ENCODE data around the gene YBEY. TPM values are rescaled to one million over a fixed set of nuclear protein-coding genes. Genes with fewer than 3 reads are reported as not detected.
"Not testable (repeated sequence)": the region's sequence is repeated elsewhere in the genome, so short reads cannot be mapped to it uniquely, and the experiment has no call there.

YBEY gene
- total RNA-seq, 1 experiment from 2014 or later: 18.4 TPM

GRCh38 chr21:46299167-46299566, 13.0 kb downstream of the YBEY start:
- peaks cover 14% of the 10 kb centered on the region for H3K4me1 ChIP-seq (replicated peaks)
- no peaks in the 10 kb centered on the region for H3K9me3 ChIP-seq (replicated peaks)
- H3K4me3 ChIP-seq: no peak overlapping the region
- H3K36me3 ChIP-seq: peaks cover 44% of the 10 kb centered on the region
- H3K27ac ChIP-seq: no peak overlapping the region
- no peaks in the 10 kb centered on the region for H3K27me3 ChIP-seq (replicated peaks)
- no peak for DNase-seq (ENCODE audit: low read depth in 1 of 2, low spot score in 2 of 2)

- no peak for DNase-seq (ENCODE audit: low read depth in 1 of 2, low spot score in 2 of 2)
- Histone ChIP-seq H3K27ac (no peak overlapping the region), H3K9me3 (replicated peaks) (no peaks in the 10 kb centered on the region), H3K4me3 (no peak overlapping the region), H3K27me3 (replicated peaks) (no peaks in the 10 kb centered on the region), H3K4me1 (replicated peaks) (no peaks in the 10 kb centered on the region), H3K36me3 (peaks cover 66% of the 10 kb centered on the region)
Measured at GRCh38 chr21:46301759-46302158, 15.6 kb downstream of the YBEY start.

DNA sequence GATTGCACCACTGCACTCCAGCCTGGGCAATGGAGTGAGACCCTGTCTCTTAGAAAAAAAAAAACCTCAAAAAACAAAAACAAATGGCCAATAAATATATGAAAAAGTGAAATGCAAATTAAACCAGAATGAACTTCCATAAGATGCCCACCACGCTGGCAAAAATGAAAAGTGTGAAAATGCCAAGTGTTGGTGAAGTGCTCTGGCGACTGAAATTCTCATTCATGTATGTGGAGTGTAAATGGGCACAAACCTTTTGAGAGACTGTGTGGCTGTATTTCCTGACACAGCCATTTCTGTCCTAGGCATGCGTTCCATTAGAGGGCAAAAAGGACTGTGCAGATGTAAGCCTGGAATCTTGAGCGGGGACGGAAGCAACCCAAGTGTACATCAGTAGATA, 18.3 kb downstream of the YBEY start:
- H3K4me1 ChIP-seq (replicated peaks): no peaks in the 10 kb centered on the region
- no peak for DNase-seq (ENCODE audit: low read depth in 1 of 2, low spot score in 2 of 2)
- no peak overlapping the region for H3K4me3 ChIP-seq
- H3K9me3 ChIP-seq (replicated peaks): no peaks in the 10 kb centered on the region
- H3K27me3 ChIP-seq (replicated peaks): no peaks in the 10 kb centered on the region
- H3K27ac ChIP-seq: no peak overlapping the region
- H3K36me3 ChIP-seq: peaks cover 83% of the 10 kb centered on the region

DNA sequence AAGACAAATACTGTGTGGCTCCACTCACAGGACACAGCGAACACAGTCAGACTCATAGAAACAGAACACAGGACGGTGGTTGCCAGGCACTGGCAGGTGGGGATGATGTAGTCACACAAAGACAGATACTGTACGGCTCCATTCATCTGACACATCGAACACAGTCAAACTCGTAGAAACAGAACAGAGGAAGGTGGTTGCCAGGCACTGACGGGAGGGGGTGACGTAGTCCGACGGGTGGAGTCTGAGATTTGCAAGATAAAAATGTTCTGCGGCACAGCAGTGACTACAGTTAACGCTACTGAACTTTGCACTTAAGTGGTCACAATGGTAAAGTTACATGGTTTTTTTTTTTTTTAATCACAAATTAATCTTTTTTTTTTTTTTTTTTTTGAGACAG, 18.8 kb downstream of the YBEY start:
- no peak overlapping the region for H3K27ac ChIP-seq
- H3K36me3 ChIP-seq: peaks cover 83% of the 10 kb centered on the region
- no peak for DNase-seq (ENCODE audit: low read depth in 1 of 2, low spot score in 2 of 2)
- no peaks in the 10 kb centered on the region for H3K27me3 ChIP-seq (replicated peaks)
- H3K9me3 ChIP-seq (replicated peaks): no peaks in the 10 kb centered on the region
- H3K4me3 ChIP-seq: no peak overlapping the region
- H3K4me1 ChIP-seq (replicated peaks): no peaks in the 10 kb centered on the region

- H3K4me1 ChIP-seq (replicated peaks): no peaks in the 10 kb centered on the region
- no peaks in the 10 kb centered on the region for H3K27me3 ChIP-seq (replicated peaks)
- no peak for DNase-seq (ENCODE audit: low read depth in 1 of 2, low spot score in 2 of 2)
- H3K4me3 ChIP-seq: no peak overlapping the region
- no peak overlapping the region for H3K27ac ChIP-seq
- peaks cover 81% of the 10 kb centered on the region for H3K36me3 ChIP-seq
- no peaks in the 10 kb centered on the region for H3K9me3 ChIP-seq (replicated peaks)
Measured at GRCh38 chr21:46307625-46308024, 21.5 kb downstream of the YBEY start.

DNA sequence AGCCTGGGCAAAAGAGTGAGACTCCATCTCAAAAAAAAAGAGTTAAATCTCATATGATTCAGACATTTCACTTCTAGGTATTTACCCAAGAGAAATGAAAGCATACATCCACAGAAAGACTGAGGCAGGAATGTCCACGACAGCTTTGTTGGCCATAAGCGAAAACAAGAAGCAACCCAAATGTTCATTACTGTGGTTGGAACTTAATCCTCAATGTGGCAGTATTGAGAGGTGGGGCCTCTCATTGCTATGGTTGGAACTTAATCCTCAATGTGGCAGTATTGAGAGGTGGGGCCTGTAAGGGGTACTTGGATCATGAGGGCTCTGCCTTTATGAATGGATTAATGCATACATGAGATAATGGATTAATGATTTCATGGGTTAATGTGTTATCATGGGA, 22.3 kb downstream of the YBEY start:
- no peaks in the 10 kb centered on the region for H3K4me1 ChIP-seq (replicated peaks)
- H3K36me3 ChIP-seq: peaks cover 83% of the 10 kb centered on the region
- DNase-seq (ENCODE audit: low read depth in 1 of 2, low spot score in 2 of 2): no peak
- no peak overlapping the region for H3K27ac ChIP-seq
- H3K27me3 ChIP-seq (replicated peaks): no peaks in the 10 kb centered on the region
- H3K4me3 ChIP-seq: no peak overlapping the region
- no peaks in the 10 kb centered on the region for H3K9me3 ChIP-seq (replicated peaks)

DNA sequence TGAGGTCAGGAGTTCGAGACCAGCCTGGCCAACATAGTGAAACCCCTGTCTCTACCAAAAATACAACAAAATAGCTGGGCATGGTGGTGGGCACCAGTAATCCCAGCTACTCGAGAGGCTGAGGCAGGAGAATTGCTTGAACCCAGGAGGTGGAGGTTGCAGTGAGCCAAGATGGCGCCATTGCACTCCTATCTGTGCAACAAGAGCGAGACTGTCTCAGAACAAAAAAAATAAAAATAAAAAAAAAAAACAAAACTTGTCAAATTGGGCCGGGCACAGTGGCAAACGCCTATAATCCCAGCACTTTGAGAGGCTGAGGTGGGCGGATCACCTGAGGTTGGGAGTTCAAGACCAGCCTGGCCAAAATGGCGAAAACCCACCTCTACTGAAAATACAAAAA, 24.1 kb downstream of the YBEY start:
- H3K27ac ChIP-seq; H3K4me1 ChIP-seq (replicated peaks); DNase-seq (ENCODE audit: low read depth in 1 of 2, low spot score in 2 of 2); H3K9me3 ChIP-seq (replicated peaks); H3K27me3 ChIP-seq (replicated peaks); H3K4me3 ChIP-seq: not testable (repeated sequence)
- peaks cover 87% of the 10 kb centered on the region for H3K36me3 ChIP-seq

DNA sequence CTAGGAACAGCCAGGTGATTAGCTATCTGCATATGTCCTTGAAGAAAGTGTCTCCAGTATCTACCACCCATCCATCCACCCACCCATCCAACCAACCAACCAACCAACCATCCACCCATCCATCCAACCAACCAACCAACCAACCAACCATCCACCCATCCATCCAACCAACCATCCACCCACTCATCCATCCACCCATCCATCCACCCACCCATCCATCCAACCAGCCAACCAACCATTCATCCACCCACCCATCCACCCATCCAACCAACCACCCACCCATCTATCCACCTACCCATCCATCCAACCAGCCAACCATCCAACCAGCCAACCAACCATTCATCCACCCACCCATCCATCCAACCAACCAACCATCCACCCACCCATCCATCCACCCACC, 25.4 kb downstream of the YBEY start:
- H3K36me3 ChIP-seq: peaks cover 87% of the 10 kb centered on the region
- DNase-seq (ENCODE audit: low read depth in 1 of 2, low spot score in 2 of 2): no peak
- no peaks in the 10 kb centered on the region for H3K9me3 ChIP-seq (replicated peaks)
- no peak overlapping the region for H3K4me3 ChIP-seq
- H3K27me3 ChIP-seq (replicated peaks): no peaks in the 10 kb centered on the region
- H3K4me1 ChIP-seq (replicated peaks): no peaks in the 10 kb centered on the region
- H3K27ac ChIP-seq: no peak overlapping the region

- Histone ChIP-seq H3K4me1 (replicated peaks) (no peaks in the 10 kb centered on the region), H3K27ac (no peak overlapping the region), H3K9me3 (replicated peaks) (no peaks in the 10 kb centered on the region), H3K4me3 (no peak overlapping the region), H3K27me3 (replicated peaks) (no peaks in the 10 kb centered on the region), H3K36me3 (peaks cover 87% of the 10 kb centered on the region)
- DNase-seq (ENCODE audit: low read depth in 1 of 2, low spot score in 2 of 2): no peak
Measured at GRCh38 chr21:46312949-46313348, 26.8 kb downstream of the YBEY start.

- H3K4me3 ChIP-seq: no peak overlapping the region
- no peak overlapping the region for H3K27ac ChIP-seq
- H3K4me1 ChIP-seq (replicated peaks): no peaks in the 10 kb centered on the region
- peaks cover 87% of the 10 kb centered on the region for H3K36me3 ChIP-seq
- H3K27me3 ChIP-seq (replicated peaks): no peaks in the 10 kb centered on the region
- no peak for DNase-seq (ENCODE audit: low read depth in 1 of 2, low spot score in 2 of 2)
- H3K9me3 ChIP-seq (replicated peaks): no peaks in the 10 kb centered on the region
Measured at GRCh38 chr21:46314441-46315020, 28.4 kb downstream of the YBEY start.

DNA sequence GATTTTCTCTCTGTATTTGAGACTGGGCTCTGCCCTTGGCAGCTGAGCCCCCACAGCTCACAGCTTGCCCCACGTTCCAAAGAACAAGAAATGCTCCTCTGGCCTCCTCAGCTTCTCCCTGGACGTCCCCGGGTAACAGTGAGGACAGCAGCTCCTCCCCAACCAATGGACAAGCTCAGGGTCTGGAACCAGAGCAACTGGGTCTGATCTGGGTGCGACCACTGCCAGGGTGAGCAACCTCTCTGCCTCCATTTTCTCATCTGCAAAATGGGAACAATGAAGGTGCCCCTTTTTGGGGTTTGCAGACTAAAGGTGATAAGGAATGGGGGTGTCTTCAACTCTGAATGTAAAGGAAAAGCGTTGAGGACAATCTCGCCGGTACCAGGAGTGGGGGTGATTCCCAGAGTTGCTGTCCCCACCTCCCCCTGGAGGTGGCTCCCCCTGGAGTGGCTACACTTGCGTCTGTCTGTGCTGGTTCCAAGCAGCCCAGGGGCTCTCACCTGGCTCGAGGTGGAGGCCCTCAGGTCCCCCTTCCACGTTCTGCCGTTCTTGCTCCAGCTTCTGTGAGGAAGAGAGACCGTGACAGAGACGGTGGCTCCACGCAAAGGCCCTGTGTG, 30.7 kb downstream of the YBEY start:
- H3K9me3 ChIP-seq (replicated peaks): no peaks in the 10 kb centered on the region
- no peak for DNase-seq (ENCODE audit: low read depth in 1 of 2, low spot score in 2 of 2)
- no peaks in the 10 kb centered on the region for H3K27me3 ChIP-seq (replicated peaks)
- no peak overlapping the region for H3K4me3 ChIP-seq
- H3K36me3 ChIP-seq: peaks cover 83% of the 10 kb centered on the region
- H3K4me1 ChIP-seq (replicated peaks): peaks cover 5% of the 10 kb centered on the region
- H3K27ac ChIP-seq: no peak overlapping the region

DNA sequence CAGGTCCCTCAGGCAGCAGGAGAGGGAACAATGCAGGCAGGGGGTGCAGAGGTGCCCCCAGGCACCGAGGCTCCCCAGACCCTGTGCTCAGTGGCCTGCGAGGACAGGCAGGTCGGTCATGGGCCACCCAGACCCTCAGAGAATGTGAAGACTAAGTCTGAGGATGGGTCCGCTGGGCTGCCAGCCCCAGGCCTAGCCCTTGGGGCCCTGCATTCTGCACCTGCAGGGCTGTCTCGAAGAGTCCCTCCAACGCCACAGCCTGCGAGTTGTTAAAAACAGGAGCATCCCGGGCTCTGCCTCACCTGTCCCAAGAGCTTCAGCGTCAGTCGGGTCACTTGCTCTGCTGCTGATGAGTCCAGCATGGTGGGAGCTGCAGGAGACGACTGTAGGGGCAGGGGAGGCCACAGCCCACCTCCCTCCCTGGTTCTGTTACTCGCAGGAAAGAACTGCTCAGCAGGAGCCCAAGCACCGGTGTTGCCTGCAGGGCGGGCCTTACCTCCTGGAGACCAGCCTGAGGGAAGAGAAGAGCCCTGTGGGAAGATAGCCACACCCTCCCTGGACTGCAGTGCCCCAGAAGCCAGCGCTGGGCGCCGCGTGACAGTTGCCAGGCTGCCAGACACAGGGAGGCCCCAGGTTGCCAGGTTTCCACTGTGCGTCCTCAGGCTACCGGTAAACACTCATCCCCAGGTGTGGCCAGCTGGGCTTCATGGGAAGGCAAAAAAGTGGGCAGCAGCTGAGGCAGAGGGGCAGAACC, 31.7 kb downstream of the YBEY start:
- no peak overlapping the region for H3K27ac ChIP-seq
- H3K4me3 ChIP-seq: no peak overlapping the region
- H3K9me3 ChIP-seq (replicated peaks): no peaks in the 10 kb centered on the region
- H3K27me3 ChIP-seq (replicated peaks): no peaks in the 10 kb centered on the region
- H3K4me1 ChIP-seq (replicated peaks): peaks cover 16% of the 10 kb centered on the region
- peak in 1 of 2 experiments; percentile 44 for DNase-seq (ENCODE audit: low read depth in 1 of 2, low spot score in 2 of 2)
- peaks cover 87% of the 10 kb centered on the region for H3K36me3 ChIP-seq

GRCh38 chr21:46318464-46318845, 32.3 kb downstream of the YBEY start:
- no peak overlapping the region for H3K4me3 ChIP-seq
- H3K4me1 ChIP-seq (replicated peaks): peaks cover 19% of the 10 kb centered on the region
- no peak overlapping the region for H3K27ac ChIP-seq
- peaks cover 87% of the 10 kb centered on the region for H3K36me3 ChIP-seq
- DNase-seq (ENCODE audit: low read depth in 1 of 2, low spot score in 2 of 2): no peak
- no peaks in the 10 kb centered on the region for H3K9me3 ChIP-seq (replicated peaks)
- no peaks in the 10 kb centered on the region for H3K27me3 ChIP-seq (replicated peaks)

- Histone ChIP-seq H3K27me3 (replicated peaks) (no peaks in the 10 kb centered on the region), H3K9me3 (replicated peaks) (no peaks in the 10 kb centered on the region), H3K36me3 (peaks cover 86% of the 10 kb centered on the region)
Measured at GRCh38 chr21:46319186-46319585, 33.0 kb downstream of the YBEY start.

More at GRCh38 chr21:46319186-46319585, 33.0 kb downstream of the YBEY start:
- Histone ChIP-seq H3K4me1 (replicated peaks) (peaks cover 19% of the 10 kb centered on the region), H3K4me3 (no peak overlapping the region), H3K27ac (no peak overlapping the region)
- no peak for DNase-seq (ENCODE audit: low read depth in 1 of 2, low spot score in 2 of 2)
